ENCODE results near the gene BCL11A. TPM values are rescaled to one million over a fixed set of nuclear protein-coding genes. Genes with fewer than 3 reads are reported as not detected.

The BCL11A gene
- total and polyA plus RNA-seq, 4 donors: 0.08 to 8.5 (median 0.47) TPM

DNA sequence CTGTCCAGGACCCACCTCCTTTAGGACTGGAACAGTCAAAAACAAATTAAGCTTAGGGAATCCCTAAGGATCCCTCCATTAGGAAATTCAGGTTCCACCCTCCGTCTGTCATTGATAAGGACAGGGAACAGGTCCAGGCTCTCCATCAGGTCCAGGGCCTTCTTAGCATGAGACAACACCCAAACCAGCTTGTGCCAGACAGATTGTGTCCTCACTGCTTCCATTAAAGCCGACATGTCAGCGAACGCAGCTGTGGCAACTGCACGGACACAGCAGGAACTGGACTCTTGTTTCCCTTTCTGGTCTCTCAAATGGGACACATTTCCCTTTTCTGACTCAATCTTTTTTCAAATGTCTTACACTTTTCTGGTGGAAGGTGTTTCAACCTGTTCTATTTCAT is 81.4 kb downstream of the BCL11A start (continued):
- TF ChIP-seq, protein P1, sequence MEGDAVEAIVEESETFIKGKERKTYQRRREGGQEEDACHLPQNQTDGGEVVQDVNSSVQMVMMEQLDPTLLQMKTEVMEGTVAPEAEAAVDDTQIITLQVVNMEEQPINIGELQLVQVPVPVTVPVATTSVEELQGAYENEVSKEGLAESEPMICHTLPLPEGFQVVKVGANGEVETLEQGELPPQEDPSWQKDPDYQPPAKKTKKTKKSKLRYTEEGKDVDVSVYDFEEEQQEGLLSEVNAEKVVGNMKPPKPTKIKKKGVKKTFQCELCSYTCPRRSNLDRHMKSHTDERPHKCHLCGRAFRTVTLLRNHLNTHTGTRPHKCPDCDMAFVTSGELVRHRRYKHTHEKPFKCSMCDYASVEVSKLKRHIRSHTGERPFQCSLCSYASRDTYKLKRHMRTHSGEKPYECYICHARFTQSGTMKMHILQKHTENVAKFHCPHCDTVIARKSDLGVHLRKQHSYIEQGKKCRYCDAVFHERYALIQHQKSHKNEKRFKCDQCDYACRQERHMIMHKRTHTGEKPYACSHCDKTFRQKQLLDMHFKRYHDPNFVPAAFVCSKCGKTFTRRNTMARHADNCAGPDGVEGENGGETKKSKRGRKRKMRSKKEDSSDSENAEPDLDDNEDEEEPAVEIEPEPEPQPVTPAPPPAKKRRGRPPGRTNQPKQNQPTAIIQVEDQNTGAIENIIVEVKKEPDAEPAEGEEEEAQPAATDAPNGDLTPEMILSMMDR (IDR thresholded peaks at IDR 0.05; ENCODE audit: low read depth, low read length, missing input control): no peak

DNA sequence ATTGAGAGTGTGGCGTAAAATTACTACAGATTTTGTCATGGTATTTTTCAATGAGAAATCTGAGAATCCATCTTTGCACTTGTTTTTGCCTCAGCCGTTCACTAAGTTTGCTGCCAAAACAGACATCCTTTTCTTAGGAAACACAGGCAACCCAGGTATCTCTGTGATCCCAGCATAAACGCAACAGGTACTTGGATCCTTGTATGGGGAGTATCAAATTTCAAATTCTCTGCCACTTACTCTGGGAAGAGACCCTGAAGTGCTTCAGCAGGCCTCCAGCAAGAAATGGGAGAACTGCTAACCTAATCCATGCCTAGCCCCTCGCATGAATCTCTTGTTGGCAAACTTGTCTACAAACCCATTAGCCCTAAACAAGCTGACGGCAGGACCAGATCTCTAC is 83.1 kb downstream of the BCL11A start:
- Histone ChIP-seq H3K4me1 (ENCODE audit: control insufficient read depth in 4 of 4, insufficient read depth in 4 of 4, low read length in 3 of 4) (no peaks in the 10 kb centered on the region), H3K27me3 (ENCODE audit: control insufficient read depth in 4 of 4, insufficient read depth in 4 of 4, low read length in 3 of 4) (no peaks in the 10 kb centered on the region), H3K9me3 (ENCODE audit: control insufficient read depth in 4 of 4, low read length in 3 of 4) (no peaks in the 10 kb centered on the region), H3K27ac (ENCODE audit: low read depth in 1 of 2, low read length in 2 of 2) (no peak overlapping the region), H3K36me3 (ENCODE audit: control insufficient read depth in 4 of 4, insufficient read depth in 3 of 4, low read depth in 1 of 4, low read length in 3 of 4) (no peaks in the 10 kb centered on the region), H3K9ac (ENCODE audit: low read depth in 1 of 2, low read length in 2 of 2) (no peak overlapping the region), H3K4me3 (ENCODE audit: low read depth in 1 of 3, low read length in 3 of 3) (no peak overlapping the region)
- TF ChIP-seq, protein P2, sequence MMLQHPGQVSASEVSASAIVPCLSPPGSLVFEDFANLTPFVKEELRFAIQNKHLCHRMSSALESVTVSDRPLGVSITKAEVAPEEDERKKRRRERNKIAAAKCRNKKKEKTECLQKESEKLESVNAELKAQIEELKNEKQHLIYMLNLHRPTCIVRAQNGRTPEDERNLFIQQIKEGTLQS (IDR thresholded peaks at IDR 0.05): no peak
- TF ChIP-seq, protein P3, sequence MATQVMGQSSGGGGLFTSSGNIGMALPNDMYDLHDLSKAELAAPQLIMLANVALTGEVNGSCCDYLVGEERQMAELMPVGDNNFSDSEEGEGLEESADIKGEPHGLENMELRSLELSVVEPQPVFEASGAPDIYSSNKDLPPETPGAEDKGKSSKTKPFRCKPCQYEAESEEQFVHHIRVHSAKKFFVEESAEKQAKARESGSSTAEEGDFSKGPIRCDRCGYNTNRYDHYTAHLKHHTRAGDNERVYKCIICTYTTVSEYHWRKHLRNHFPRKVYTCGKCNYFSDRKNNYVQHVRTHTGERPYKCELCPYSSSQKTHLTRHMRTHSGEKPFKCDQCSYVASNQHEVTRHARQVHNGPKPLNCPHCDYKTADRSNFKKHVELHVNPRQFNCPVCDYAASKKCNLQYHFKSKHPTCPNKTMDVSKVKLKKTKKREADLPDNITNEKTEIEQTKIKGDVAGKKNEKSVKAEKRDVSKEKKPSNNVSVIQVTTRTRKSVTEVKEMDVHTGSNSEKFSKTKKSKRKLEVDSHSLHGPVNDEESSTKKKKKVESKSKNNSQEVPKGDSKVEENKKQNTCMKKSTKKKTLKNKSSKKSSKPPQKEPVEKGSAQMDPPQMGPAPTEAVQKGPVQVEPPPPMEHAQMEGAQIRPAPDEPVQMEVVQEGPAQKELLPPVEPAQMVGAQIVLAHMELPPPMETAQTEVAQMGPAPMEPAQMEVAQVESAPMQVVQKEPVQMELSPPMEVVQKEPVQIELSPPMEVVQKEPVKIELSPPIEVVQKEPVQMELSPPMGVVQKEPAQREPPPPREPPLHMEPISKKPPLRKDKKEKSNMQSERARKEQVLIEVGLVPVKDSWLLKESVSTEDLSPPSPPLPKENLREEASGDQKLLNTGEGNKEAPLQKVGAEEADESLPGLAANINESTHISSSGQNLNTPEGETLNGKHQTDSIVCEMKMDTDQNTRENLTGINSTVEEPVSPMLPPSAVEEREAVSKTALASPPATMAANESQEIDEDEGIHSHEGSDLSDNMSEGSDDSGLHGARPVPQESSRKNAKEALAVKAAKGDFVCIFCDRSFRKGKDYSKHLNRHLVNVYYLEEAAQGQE (IDR thresholded peaks at IDR 0.05): no peak
- TF ChIP-seq GABPA (IDR thresholded peaks at IDR 0.05 in 1 of 2, conservative IDR thresholded peaks at IDR 0.05 in 1 of 2) (no peak), RAD21 (IDR thresholded peaks at IDR 0.05) (no peak), SP1 (IDR thresholded peaks at IDR 0.05) (no peak)
- DNase-seq (ENCODE audit: low spot score): no peak
- WGBS: 90% methylated on average over 5 of the region's 5 CpGs

DNA sequence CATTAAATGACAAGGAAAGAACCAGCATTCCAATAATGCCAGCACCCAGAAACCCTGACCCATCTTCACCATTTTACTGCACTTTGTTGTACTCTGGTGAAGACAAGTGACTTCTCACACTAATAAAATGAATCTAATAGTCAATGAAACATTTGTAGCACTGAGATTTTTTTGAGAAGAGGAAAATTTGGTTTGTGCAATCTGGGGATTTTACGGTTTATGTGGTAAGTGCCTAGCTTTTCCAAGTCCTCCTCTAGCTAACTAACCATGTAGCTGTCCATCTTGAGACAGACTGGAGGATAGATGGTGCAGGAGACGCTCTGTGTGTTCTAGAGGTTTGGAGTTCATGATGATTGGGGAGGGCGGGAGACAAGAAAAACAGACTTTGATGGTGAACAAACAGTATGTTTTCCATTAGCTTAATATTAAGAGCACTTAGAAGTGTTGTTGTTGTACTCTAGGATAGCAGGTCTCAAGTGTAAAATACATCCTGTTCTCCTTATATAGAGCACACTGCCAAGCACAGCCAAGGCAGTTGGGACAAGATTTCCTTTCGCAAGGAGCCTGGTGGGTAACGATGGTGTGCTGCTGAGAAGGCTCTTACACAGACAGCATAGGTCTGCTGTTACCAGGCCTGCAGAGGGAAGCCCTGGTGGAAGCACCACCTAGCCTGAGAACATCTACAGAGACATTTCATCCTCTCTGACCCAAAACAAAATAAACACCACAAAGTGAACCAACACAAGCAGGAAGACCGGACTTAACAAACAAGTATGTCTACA is 83.7 kb downstream of the BCL11A start:
- no peak for DNase-seq (ENCODE audit: low spot score)
- Histone ChIP-seq H3K4me1 (ENCODE audit: control insufficient read depth in 4 of 4, insufficient read depth in 4 of 4, low read length in 3 of 4) (no peaks in the 10 kb centered on the region), H3K27ac (ENCODE audit: low read depth in 1 of 2, low read length in 2 of 2) (no peak overlapping the region), H3K9ac (ENCODE audit: low read depth in 1 of 2, low read length in 2 of 2) (no peak overlapping the region), H3K36me3 (ENCODE audit: control insufficient read depth in 4 of 4, insufficient read depth in 3 of 4, low read depth in 1 of 4, low read length in 3 of 4) (no peaks in the 10 kb centered on the region), H3K4me3 (ENCODE audit: low read depth in 1 of 3, low read length in 3 of 3) (no peak overlapping the region), H3K27me3 (ENCODE audit: control insufficient read depth in 4 of 4, insufficient read depth in 4 of 4, low read length in 3 of 4) (no peaks in the 10 kb centered on the region), H3K9me3 (ENCODE audit: control insufficient read depth in 4 of 4, low read length in 3 of 4) (no peaks in the 10 kb centered on the region)
- TF ChIP-seq, protein P4, sequence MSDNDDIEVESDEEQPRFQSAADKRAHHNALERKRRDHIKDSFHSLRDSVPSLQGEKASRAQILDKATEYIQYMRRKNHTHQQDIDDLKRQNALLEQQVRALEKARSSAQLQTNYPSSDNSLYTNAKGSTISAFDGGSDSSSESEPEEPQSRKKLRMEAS (IDR thresholded peaks at IDR 0.05): no peak
- TF ChIP-seq SP1 (IDR thresholded peaks at IDR 0.05) (no peak), FOXA2 (IDR thresholded peaks at IDR 0.05) (no peak), HNF4A (conservative IDR thresholded peaks at IDR 0.05) (no peak), FOXA1 (IDR thresholded peaks at IDR 0.05) (no peak)
- TF ChIP-seq, protein P5, sequence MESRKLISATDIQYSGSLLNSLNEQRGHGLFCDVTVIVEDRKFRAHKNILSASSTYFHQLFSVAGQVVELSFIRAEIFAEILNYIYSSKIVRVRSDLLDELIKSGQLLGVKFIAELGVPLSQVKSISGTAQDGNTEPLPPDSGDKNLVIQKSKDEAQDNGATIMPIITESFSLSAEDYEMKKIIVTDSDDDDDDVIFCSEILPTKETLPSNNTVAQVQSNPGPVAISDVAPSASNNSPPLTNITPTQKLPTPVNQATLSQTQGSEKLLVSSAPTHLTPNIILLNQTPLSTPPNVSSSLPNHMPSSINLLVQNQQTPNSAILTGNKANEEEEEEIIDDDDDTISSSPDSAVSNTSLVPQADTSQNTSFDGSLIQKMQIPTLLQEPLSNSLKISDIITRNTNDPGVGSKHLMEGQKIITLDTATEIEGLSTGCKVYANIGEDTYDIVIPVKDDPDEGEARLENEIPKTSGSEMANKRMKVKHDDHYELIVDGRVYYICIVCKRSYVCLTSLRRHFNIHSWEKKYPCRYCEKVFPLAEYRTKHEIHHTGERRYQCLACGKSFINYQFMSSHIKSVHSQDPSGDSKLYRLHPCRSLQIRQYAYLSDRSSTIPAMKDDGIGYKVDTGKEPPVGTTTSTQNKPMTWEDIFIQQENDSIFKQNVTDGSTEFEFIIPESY (IDR thresholded peaks at IDR 0.05): no peak
- TF ChIP-seq, protein P3 (IDR thresholded peaks at IDR 0.05): no peak
- WGBS: 93% methylated on average over 6 of the region's 6 CpGs

Data from liver (tissue), 9 donors.